Measurements from ENCODE around the gene MCM10. TPM values are rescaled to one million over a fixed set of nuclear protein-coding genes. Genes with fewer than 3 reads are reported as not detected.

The MCM10 gene
- total RNA-seq, 3 donors from 2014 or later: 1.6 to 8.6 (median 2.2) TPM

GRCh38 chr10:13206546-13207443 lies 45.4 kb downstream of the MCM10 start:
- no peak for ATAC-seq
- H3K36me3 ChIP-seq (ENCODE audit: low read depth): no peaks in the 10 kb centered on the region
- no peaks in the 10 kb centered on the region for H3K9me3 ChIP-seq
- peak in 1 of 3 donors; percentile 26 for DNase-seq
- intact Hi-C loops (cut with DNase I, micrococcal nuclease): no loop called here
- TF ChIP-seq CTCF (IDR thresholded peaks at IDR 0.05): peak; percentile 12
- H3K4me1 ChIP-seq (ENCODE audit: low read depth): no peaks in the 10 kb centered on the region
- no peak overlapping the region for H3K4me3 ChIP-seq

GRCh38 chr10:13213163-13213562 lies 51.8 kb downstream of the MCM10 start:
- DNase-seq (no peak), ATAC-seq (no peak)
- Histone ChIP-seq H3K4me1 (ENCODE audit: low read depth) (no peaks in the 10 kb centered on the region), H3K9me3 (no peaks in the 10 kb centered on the region), H3K36me3 (ENCODE audit: low read depth) (no peaks in the 10 kb centered on the region), H3K4me3 (no peak overlapping the region)
- TF ChIP-seq CTCF (IDR thresholded peaks at IDR 0.05): no peak
- intact Hi-C loops (cut with DNase I, micrococcal nuclease): no loop called here

GRCh38 chr10:13218878-13219277 lies 57.5 kb downstream of the MCM10 start:
- TF ChIP-seq CTCF (IDR thresholded peaks at IDR 0.05): no peak
- H3K36me3 ChIP-seq (ENCODE audit: low read depth): no peaks in the 10 kb centered on the region
- DNase-seq: no peak
- intact Hi-C loops (cut with DNase I, micrococcal nuclease): no loop called here
- H3K4me3 ChIP-seq: no peak overlapping the region
- no peaks in the 10 kb centered on the region for H3K4me1 ChIP-seq (ENCODE audit: low read depth)
- ATAC-seq: no peak
- no peaks in the 10 kb centered on the region for H3K9me3 ChIP-seq

GRCh38 chr10:13219685-13220670 lies 58.6 kb downstream of the MCM10 start:
- H3K36me3 ChIP-seq (ENCODE audit: low read depth): no peaks in the 10 kb centered on the region
- ATAC-seq (peak; percentile 44), DNase-seq (peak in 2 of 3 donors; percentile 54 to 56)
- intact Hi-C loops (cut with DNase I, micrococcal nuclease): loop anchor here in 1 of 2 donors (5.0 kb wide), 1 partner anchor 67 kb away; no protein-coding TSS in a partner anchor
- TF ChIP-seq CTCF (IDR thresholded peaks at IDR 0.05): no peak
- no peaks in the 10 kb centered on the region for H3K9me3 ChIP-seq
- H3K4me1 ChIP-seq (ENCODE audit: low read depth): no peaks in the 10 kb centered on the region
- H3K4me3 ChIP-seq: no peak overlapping the region

GRCh38 chr10:13221572-13221971 lies 60.2 kb downstream of the MCM10 start:
- Histone ChIP-seq H3K9me3 (no peaks in the 10 kb centered on the region), H3K4me1 (ENCODE audit: low read depth) (no peaks in the 10 kb centered on the region), H3K36me3 (ENCODE audit: low read depth) (no peaks in the 10 kb centered on the region), H3K4me3 (no peak overlapping the region)
- DNase-seq: no peak
- no peak for ATAC-seq
- intact Hi-C loops (cut with DNase I, micrococcal nuclease): loop anchor here in 1 of 2 donors (5.0 kb wide), 1 partner anchor 66 kb away; no protein-coding TSS in a partner anchor
- TF ChIP-seq CTCF (IDR thresholded peaks at IDR 0.05): no peak

All from mucosa of descending colon (tissue), 3 donors.